Measurements from ENCODE around the gene RAD51B.

The RAD51B gene

GRCh38 chr14:67853715-67854114 is 34.1 kb downstream of the RAD51B start:
- DNase-seq (ENCODE audit: extremely low read depth, insufficient read length) = no peak
- no peaks in the 10 kb centered on the region; the same call in 1 of the 2 replicates for H3K36me3 ChIP-seq (ENCODE audit: control insufficient read depth, insufficient read depth, low read length)
- TF ChIP-seq, protein P1, sequence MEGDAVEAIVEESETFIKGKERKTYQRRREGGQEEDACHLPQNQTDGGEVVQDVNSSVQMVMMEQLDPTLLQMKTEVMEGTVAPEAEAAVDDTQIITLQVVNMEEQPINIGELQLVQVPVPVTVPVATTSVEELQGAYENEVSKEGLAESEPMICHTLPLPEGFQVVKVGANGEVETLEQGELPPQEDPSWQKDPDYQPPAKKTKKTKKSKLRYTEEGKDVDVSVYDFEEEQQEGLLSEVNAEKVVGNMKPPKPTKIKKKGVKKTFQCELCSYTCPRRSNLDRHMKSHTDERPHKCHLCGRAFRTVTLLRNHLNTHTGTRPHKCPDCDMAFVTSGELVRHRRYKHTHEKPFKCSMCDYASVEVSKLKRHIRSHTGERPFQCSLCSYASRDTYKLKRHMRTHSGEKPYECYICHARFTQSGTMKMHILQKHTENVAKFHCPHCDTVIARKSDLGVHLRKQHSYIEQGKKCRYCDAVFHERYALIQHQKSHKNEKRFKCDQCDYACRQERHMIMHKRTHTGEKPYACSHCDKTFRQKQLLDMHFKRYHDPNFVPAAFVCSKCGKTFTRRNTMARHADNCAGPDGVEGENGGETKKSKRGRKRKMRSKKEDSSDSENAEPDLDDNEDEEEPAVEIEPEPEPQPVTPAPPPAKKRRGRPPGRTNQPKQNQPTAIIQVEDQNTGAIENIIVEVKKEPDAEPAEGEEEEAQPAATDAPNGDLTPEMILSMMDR (IDR thresholded peaks at IDR 0.05; ENCODE audit: insufficient read depth, low read length, poor library complexity, severe bottlenecking) = no peak

GRCh38 chr14:67856827-67857226 is 37.2 kb downstream of the RAD51B start:
- H3K4me3 ChIP-seq (replicated peaks; ENCODE audit: low read depth, low read length) = no peak overlapping the region
- DNase-seq (ENCODE audit: extremely low read depth, insufficient read length) = no peak
- no peaks in the 10 kb centered on the region; the same call in 1 of the 2 replicates for H3K36me3 ChIP-seq (ENCODE audit: control insufficient read depth, insufficient read depth, low read length)
- H3K27me3 ChIP-seq (replicated peaks; ENCODE audit: control insufficient read depth, insufficient read depth, low read length) = no peaks in the 10 kb centered on the region
- TF ChIP-seq, protein P1 (IDR thresholded peaks at IDR 0.05; ENCODE audit: insufficient read depth, low read length, poor library complexity, severe bottlenecking) = no peak

More at GRCh38 chr14:67853715-67854114, 34.1 kb downstream of the RAD51B start:
- no peaks in the 10 kb centered on the region for H3K27me3 ChIP-seq (replicated peaks; ENCODE audit: control insufficient read depth, insufficient read depth, low read length)
- no peak overlapping the region for H3K4me3 ChIP-seq (replicated peaks; ENCODE audit: low read depth, low read length)

DNA sequence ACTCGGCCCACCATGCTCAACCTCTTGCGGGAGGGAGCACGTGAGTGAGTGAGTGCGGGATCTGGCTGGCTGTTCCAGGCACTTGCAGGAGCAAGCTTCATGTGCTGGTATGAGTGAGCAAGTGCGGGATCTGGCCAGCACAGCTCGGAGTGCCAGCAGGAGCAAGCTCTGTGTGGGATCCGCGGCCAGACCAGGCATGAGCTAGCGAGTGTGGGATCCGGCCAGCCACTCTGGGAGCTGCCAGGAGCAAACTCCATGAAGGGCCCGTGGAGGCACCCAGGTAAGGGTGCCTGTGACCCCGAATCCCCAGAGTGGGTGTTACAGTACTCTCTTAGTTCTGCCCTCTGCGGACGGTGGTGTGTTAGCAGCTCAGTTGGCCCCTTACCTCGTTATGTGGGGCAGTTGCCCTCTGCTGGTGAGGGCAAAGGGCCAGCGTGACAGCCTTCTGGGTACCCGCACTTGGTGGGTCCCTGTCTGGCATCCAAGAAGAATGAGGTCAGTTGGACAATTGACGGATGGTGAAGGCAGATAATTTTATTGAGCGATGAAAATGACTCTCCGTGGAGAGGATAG is 38.3 kb downstream of the RAD51B start:
- Histone ChIP-seq H3K36me3 (ENCODE audit: control insufficient read depth, insufficient read depth, low read length) (no peaks in the 10 kb centered on the region), H3K27me3 (replicated peaks; ENCODE audit: control insufficient read depth, insufficient read depth, low read length) (no peaks in the 10 kb centered on the region), H3K4me3 (replicated peaks; ENCODE audit: low read depth, low read length) (no peak overlapping the region)
- TF ChIP-seq, protein P1 (IDR thresholded peaks at IDR 0.05; ENCODE audit: insufficient read depth, low read length, poor library complexity, severe bottlenecking) = no peak
- no peak for DNase-seq (ENCODE audit: extremely low read depth, insufficient read length)

DNA sequence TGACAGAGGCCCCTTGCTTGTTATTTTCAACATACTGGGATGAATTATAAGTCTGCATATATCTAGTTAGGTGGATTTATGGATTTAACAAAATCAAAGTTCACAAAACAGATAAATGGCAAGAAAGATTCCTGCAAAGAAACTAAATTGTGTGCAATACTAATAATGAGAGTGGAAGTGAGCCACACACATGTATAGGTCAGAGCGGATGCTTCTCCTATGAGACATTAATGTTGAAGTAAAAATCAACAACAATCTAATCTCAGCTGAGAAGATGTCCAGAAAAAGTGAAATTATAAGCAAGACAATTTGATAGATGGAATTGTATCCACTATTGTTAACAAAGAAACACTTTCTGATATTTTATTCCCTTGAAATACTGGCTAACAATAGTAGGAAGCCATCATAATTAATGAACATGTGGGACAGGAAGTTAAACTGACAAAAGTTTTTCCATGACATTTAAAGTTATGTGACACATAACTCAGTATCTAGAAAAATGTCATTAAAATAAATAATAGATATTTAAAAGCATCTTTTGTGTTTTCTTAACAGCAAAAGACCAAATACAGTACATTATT is 39.7 kb downstream of the RAD51B start:
- TF ChIP-seq, protein P1 (IDR thresholded peaks at IDR 0.05; ENCODE audit: insufficient read depth, low read length, poor library complexity, severe bottlenecking) = no peak
- no peak for DNase-seq (ENCODE audit: extremely low read depth, insufficient read length)
- no peaks in the 10 kb centered on the region for H3K36me3 ChIP-seq (ENCODE audit: control insufficient read depth, insufficient read depth, low read length)
- H3K4me3 ChIP-seq (replicated peaks; ENCODE audit: low read depth, low read length) = no peak overlapping the region
- H3K27me3 ChIP-seq (replicated peaks; ENCODE audit: control insufficient read depth, insufficient read depth, low read length) = no peaks in the 10 kb centered on the region

GRCh38 chr14:67863223-67863622 is 43.6 kb downstream of the RAD51B start:
- no peak overlapping the region for H3K4me3 ChIP-seq (replicated peaks; ENCODE audit: low read depth, low read length)
- TF ChIP-seq, protein P1 (IDR thresholded peaks at IDR 0.05; ENCODE audit: insufficient read depth, low read length, poor library complexity, severe bottlenecking) = no peak
- DNase-seq (ENCODE audit: extremely low read depth, insufficient read length) = no peak
- H3K27me3 ChIP-seq (replicated peaks; ENCODE audit: control insufficient read depth, insufficient read depth, low read length) = no peaks in the 10 kb centered on the region
- no peaks in the 10 kb centered on the region for H3K36me3 ChIP-seq (ENCODE audit: control insufficient read depth, insufficient read depth, low read length)
